Activated CD4-positive, alpha-beta T cell treated with anti-CD3 and anti-CD28 coated beads for 36 hours (primary cell): ENCODE results near the gene MORF4L1. TPM values are rescaled to one million over a fixed set of nuclear protein-coding genes. Genes with fewer than 3 reads are reported as not detected.
"Not testable (repeated sequence)": the region's sequence is repeated elsewhere in the genome, so short reads cannot be mapped to it uniquely, and the experiment has no call there.

Experiments used
- ATAC-seq: fragments of 200-7000 bp; cut with Tn5 transposase; one replicate; pipeline ENCODE4 v1.10.0; 2021; ENCODE audit warnings: mild to moderate bottlenecking, moderate library complexity
- CTCF ChIA-PET: fragments of 350-600 bp; sonication (Branson Sonifier 250); formaldehyde crosslinking; loops from one replicate; lab custom pipeline; 2021; ENCODE audit warnings: antibody characterized with exemption; lab: Charles Lee
- POLR2A ChIA-PET: fragments of 350-600 bp; sonication (Branson Sonifier 250); formaldehyde crosslinking; loops from one replicate; lab custom pipeline; 2021; ENCODE audit warnings: antibody characterized with exemption, inconsistent platforms; lab: Charles Lee
- DNase-seq: peaks from one replicate; pipeline ENCODE4 v3.0.0-alpha.2; 2020
- H3K27ac Mint-ChIP-seq: one replicate; pipeline ENCODE4 v1.8.0; 2021; ENCODE audit warnings: mixed read lengths
- H3K27me3 Mint-ChIP-seq: one replicate; pipeline ENCODE4 v1.8.0; 2021; ENCODE audit warnings: mixed read lengths
- H3K36me3 Mint-ChIP-seq: one replicate; pipeline ENCODE4 v1.8.0; 2021; ENCODE audit warnings: low read depth, mixed read lengths
- H3K4me1 Mint-ChIP-seq: one replicate; pipeline ENCODE4 v1.8.0; 2021; ENCODE audit warnings: mixed read lengths
- H3K4me3 Mint-ChIP-seq: one replicate; pipeline ENCODE4 v1.8.0; 2021; ENCODE audit warnings: mild to moderate bottlenecking, moderate library complexity, mixed read lengths
- H3K9me3 Mint-ChIP-seq: one replicate; pipeline ENCODE4 v1.8.0; 2021; ENCODE audit warnings: low read depth, mixed read lengths
- intact Hi-C, 2 experiments: fragments of 100-400 bp; cut with DNase I in 1 of 2; cut with micrococcal nuclease in 1 of 2; formaldehyde crosslinking; loops; one replicate each; pipeline versions ENCODE4 v1.14.2 to v1.15.1; 2022 to 2024; cut with DNase I, micrococcal nuclease
- total RNA-seq, 2 experiments: library from RNA; stranded (reverse); gene quantifications; one replicate each; pipeline ENCODE4 v1.2.3, GENCODE V29; 2021

MORF4L1 gene
- total RNA-seq, 2 experiments from 2014 or later, result 260 to 353 TPM

DNA sequence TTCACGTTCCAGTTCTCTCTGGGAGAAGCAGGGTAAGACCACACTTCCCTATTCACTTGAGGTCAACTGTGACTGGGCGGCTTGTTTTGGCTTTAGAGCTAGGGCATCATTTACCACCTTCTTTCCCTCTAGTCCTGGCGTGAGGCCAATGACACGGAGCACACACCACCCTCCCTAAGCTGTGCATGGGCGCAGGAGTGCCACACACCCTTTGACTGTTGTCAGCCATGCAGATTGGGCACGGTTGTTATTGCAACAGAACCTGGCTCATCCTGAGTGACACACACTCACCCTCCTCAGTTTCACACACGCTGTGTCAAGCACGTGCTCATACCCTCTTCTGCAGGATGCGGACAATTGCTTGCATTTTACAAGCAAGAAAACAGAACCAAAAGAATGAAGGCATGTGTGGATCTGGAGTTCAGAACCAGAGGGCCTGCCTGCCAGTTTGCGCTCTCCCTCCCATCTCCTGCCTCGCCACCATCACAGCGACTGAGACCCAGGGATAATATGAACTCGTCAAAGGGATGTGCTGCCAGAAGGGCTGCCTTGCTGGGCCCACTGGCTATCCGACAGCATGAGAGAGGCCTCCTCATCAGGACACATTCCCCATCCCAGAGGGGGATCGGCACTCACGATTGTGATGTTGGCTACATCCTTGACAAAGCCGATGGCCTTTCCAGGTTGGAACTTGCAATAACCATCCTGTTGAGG lies 54.5 kb downstream of the MORF4L1 start:
- no peak for DNase-seq
- ChIA-PET POLR2A (no interaction called here), CTCF (no interaction called here)
- Mint-ChIP-seq H3K36me3 (peaks cover 7% of the 10 kb centered on the region), H3K4me3 (no peak overlapping the region), H3K9me3 (no peaks in the 10 kb centered on the region), H3K27ac (no peak overlapping the region), H3K27me3 (no peaks in the 10 kb centered on the region), H3K4me1 (no peaks in the 10 kb centered on the region)
- intact Hi-C loops, result no loop called here
- no peak for ATAC-seq

GRCh38 chr15:78928176-78928575 lies 55.5 kb downstream of the MORF4L1 start:
- H3K27ac Mint-ChIP-seq, H3K4me1 Mint-ChIP-seq, H3K9me3 Mint-ChIP-seq, POLR2A ChIA-PET, ATAC-seq, DNase-seq, H3K4me3 Mint-ChIP-seq, H3K36me3 Mint-ChIP-seq, CTCF ChIA-PET, H3K27me3 Mint-ChIP-seq, intact Hi-C loops: not testable (repeated sequence)

- ATAC-seq (no peak), DNase-seq (no peak)
- H3K4me1 Mint-ChIP-seq, result no peaks in the 10 kb centered on the region
- H3K4me3 Mint-ChIP-seq, result no peak overlapping the region
- H3K36me3 Mint-ChIP-seq, result peaks cover 6% of the 10 kb centered on the region
- ChIA-PET POLR2A (no interaction called here), CTCF (no interaction called here)
- H3K9me3 Mint-ChIP-seq, result no peaks in the 10 kb centered on the region
- H3K27me3 Mint-ChIP-seq, result no peaks in the 10 kb centered on the region
- no peak overlapping the region for H3K27ac Mint-ChIP-seq
- intact Hi-C loops, result no loop called here
These were observed 56.0 kb downstream of the MORF4L1 start for GRCh38 chr15:78928616-78929093.

- CTCF ChIA-PET, result no interaction called here
These were observed 57.0 kb downstream of the MORF4L1 start for GRCh38 chr15:78929536-78930264.

DNA sequence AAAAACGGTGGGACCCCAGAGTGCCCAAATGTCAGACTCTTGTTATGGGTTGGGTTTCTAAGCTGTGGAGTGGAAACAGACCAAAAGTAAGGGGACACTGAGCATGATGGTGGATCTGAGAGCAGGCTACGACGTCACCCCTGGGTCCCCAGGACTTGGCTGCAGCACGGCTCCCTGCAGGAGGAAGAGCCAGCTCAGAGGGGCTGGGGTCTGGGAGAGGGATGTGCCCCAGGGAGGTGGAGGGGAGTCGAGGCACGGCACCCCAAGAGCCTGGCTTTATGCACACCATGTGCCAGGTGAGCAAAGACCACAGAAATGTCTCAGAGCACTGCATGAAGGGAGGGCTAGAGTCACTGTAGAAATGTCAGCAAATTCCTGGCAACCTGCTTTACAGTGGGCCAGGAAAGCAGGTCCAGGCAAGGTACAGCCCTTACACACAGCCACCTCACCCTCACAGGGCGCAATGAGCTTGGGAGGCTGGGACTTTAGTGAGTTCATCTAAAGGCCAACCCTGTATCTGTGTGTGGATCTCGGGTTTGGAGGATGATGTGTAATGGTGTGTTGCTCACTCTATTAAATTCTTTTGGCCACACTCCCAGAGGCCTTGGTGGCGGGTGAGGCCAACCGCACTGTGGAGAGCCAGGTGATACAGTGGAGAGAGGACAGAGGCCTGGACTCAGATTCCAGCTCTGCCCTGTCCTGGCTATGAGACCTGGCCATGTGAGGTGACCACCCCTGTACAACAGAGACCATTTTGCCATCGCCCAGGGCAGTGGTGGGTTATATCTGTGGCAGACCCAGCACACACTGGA lies 58.1 kb downstream of the MORF4L1 start:
- H3K9me3 Mint-ChIP-seq, result no peaks in the 10 kb centered on the region
- H3K4me1 Mint-ChIP-seq, result no peaks in the 10 kb centered on the region
- intact Hi-C loops, result no loop called here
- ChIA-PET POLR2A (no interaction called here), CTCF (interaction anchor here (0.6 kb wide), 1 partner anchor 21 kb away, joined by 3 read pairs; no protein-coding TSS in a partner anchor)
- H3K27ac Mint-ChIP-seq, result no peak overlapping the region
- no peak for DNase-seq
- H3K36me3 Mint-ChIP-seq, result peaks cover 4% of the 10 kb centered on the region
- no peak overlapping the region for H3K4me3 Mint-ChIP-seq
- no peak for ATAC-seq
- H3K27me3 Mint-ChIP-seq, result peaks cover 2% of the 10 kb centered on the region

More at GRCh38 chr15:78929536-78930264, 57.0 kb downstream of the MORF4L1 start:
- ATAC-seq, result no peak
- POLR2A ChIA-PET, result no interaction called here
- Mint-ChIP-seq H3K27ac (no peak overlapping the region), H3K9me3 (no peaks in the 10 kb centered on the region), H3K4me3 (no peak overlapping the region), H3K36me3 (peaks cover 4% of the 10 kb centered on the region), H3K27me3 (peaks cover under 1% of the 10 kb centered on the region), H3K4me1 (no peaks in the 10 kb centered on the region)
- intact Hi-C loops, result no loop called here
- DNase-seq, result no peak

DNA sequence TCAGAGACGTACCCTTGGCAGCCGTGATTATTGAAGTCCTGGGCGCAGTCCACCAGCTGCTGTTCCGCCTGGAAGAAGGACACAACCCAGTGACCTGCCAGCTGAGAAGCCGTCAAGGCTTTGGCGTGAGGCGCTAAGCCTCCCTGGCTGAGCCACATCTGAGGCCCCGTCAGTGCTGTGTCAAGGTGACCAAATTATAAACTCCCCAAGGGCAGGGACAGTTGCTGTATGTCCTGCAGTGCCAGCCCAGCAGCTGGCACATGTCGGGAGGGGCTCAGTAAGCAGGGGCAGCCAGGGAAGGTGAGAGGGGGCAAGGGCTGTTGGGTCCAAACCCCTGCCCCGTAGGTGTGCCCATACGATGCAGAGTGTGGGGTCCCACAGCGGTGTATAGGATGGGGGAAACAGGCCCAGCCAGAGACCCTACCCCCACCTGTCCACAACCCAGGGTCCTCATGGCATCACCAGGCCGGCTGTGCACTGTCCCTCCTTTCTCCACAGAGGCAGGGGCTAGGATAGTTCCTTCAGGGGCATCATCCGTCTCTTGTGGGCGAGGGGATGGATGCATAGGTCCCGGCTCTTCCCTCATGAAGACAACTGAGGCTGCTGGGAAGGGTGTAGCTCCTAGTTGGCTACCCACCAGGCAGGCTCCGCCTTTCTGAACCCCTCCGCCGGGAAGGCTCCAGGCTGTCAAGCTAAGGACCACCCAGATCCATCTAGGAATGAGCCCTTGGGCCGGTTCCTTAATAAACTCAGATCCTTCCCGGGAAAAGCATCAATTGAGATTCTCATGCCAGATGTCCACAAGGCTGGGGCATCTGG lies 59.0 kb downstream of the MORF4L1 start:
- Mint-ChIP-seq H3K9me3 (no peaks in the 10 kb centered on the region), H3K36me3 (peaks cover 4% of the 10 kb centered on the region), H3K4me1 (no peaks in the 10 kb centered on the region), H3K4me3 (no peak overlapping the region), H3K27me3 (peaks cover 2% of the 10 kb centered on the region), H3K27ac (no peak overlapping the region)
- CTCF ChIA-PET, result interaction anchor here (0.6 kb wide), 2 partner anchors 22 to 51 kb away, joined by 3 read pairs; no protein-coding TSS in a partner anchor
- ATAC-seq (no peak), DNase-seq (no peak)
- intact Hi-C loops, result no loop called here
- POLR2A ChIA-PET, result no interaction called here

GRCh38 chr15:78932258-78932808 lies 59.6 kb downstream of the MORF4L1 start:
- intact Hi-C loops, result no loop called here
- peaks cover 6% of the 10 kb centered on the region for H3K4me1 Mint-ChIP-seq
- DNase-seq (no peak), ATAC-seq (no peak)
- H3K27me3 Mint-ChIP-seq, result peaks cover 4% of the 10 kb centered on the region
- POLR2A ChIA-PET, result no interaction called here
- H3K9me3 Mint-ChIP-seq, result no peaks in the 10 kb centered on the region
- CTCF ChIA-PET, result interaction anchor here (0.6 kb wide), 1 partner anchor 50 kb away, joined by 3 read pairs; no protein-coding TSS in a partner anchor
- H3K27ac Mint-ChIP-seq, result no peak overlapping the region
- H3K4me3 Mint-ChIP-seq, result no peak overlapping the region
- no peaks in the 10 kb centered on the region for H3K36me3 Mint-ChIP-seq

DNA sequence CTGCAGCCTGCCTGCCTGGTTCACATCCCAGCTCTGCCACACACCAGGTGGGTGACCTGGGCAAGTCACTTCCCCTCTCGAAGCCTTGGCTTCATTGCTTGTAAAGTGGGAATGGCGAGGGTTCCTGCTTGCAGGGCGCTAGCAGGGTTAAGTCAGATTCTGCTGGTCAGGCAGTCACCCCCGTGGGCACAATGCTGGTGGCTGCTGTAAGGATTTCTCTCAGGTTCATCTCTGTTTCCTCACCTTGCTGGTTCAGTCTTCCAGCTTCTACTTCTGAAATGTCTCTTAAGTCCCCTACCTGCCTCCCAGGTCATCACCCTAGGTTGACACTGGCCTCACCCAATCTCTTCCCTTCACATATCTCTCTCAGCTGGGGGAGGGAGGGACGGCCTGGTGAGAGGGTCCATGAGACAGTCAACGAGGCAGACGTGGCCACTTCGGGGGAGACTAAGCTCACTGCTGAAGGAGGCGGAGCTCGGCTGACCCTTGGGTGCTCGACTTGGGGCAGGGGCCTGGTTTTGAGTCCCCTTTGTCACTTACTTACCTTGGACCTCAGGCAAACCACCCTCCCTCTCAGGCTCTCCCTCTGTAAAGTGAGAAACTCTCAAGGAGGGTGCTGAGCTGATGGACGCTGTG lies 60.6 kb downstream of the MORF4L1 start:
- POLR2A ChIA-PET, result no interaction called here

GRCh38 chr15:78933823-78934654 lies 61.3 kb downstream of the MORF4L1 start:
- ChIA-PET CTCF (no interaction called here), POLR2A (no interaction called here)
- no peak for ATAC-seq
- no peaks in the 10 kb centered on the region for H3K9me3 Mint-ChIP-seq
- peaks cover 17% of the 10 kb centered on the region for H3K4me1 Mint-ChIP-seq
- intact Hi-C loops, result no loop called here
- no peak overlapping the region for H3K27ac Mint-ChIP-seq
- H3K27me3 Mint-ChIP-seq, result peaks cover 10% of the 10 kb centered on the region
- no peak overlapping the region for H3K4me3 Mint-ChIP-seq
- DNase-seq, result no peak
- no peaks in the 10 kb centered on the region for H3K36me3 Mint-ChIP-seq

More for the DNA sequence above, 60.6 kb downstream of the MORF4L1 start:
- Mint-ChIP-seq H3K27ac (no peak overlapping the region), H3K36me3 (no peaks in the 10 kb centered on the region), H3K4me1 (peaks cover 9% of the 10 kb centered on the region), H3K9me3 (no peaks in the 10 kb centered on the region), H3K4me3 (no peak overlapping the region), H3K27me3 (peaks cover 7% of the 10 kb centered on the region)
- intact Hi-C loops, result no loop called here
- no peak for DNase-seq
- CTCF ChIA-PET, result no interaction called here
- ATAC-seq, result no peak

GRCh38 chr15:78934655-78935023 lies 61.9 kb downstream of the MORF4L1 start:
- ATAC-seq (no peak), DNase-seq (no peak)
- ChIA-PET CTCF (no interaction called here), POLR2A (no interaction called here)
- H3K36me3 Mint-ChIP-seq, result no peaks in the 10 kb centered on the region
- H3K4me3 Mint-ChIP-seq, result no peak overlapping the region
- H3K9me3 Mint-ChIP-seq, result no peaks in the 10 kb centered on the region
- H3K4me1 Mint-ChIP-seq, result peaks cover 20% of the 10 kb centered on the region
- H3K27me3 Mint-ChIP-seq, result peaks cover 10% of the 10 kb centered on the region
- intact Hi-C loops, result no loop called here
- H3K27ac Mint-ChIP-seq, result no peak overlapping the region
